Neural progenitor cell (in vitro differentiated cells): ENCODE measurements around the gene AGXT. TPM values are rescaled to one million over a fixed set of nuclear protein-coding genes. Genes with fewer than 3 reads are reported as not detected.
"Not testable (repeated sequence)": the region's sequence is repeated elsewhere in the genome, so short reads cannot be mapped to it uniquely, and the experiment has no call there.

Source experiments
- DNase-seq: peaks from one replicate; pipeline ENCODE4 v3.0.0-alpha.2; 2016; ENCODE audit warnings: low spot score
- H2AFZ ChIP-seq: fragments of 200-600 bp; sonication (generic); replicated peaks from 2 replicates; pipeline ENCODE4 v1.6.1; 2016; ENCODE audit warnings: antibody characterized with exemption
- H3F3A ChIP-seq: fragments of 200-600 bp; sonication (generic); 2 replicates; pipeline ENCODE4 v1.6.1; 2016; ENCODE audit warnings: antibody characterized with exemption, low read depth
- H3K27ac ChIP-seq: fragments of 200-600 bp; sonication (generic); 2 replicates; pipeline ENCODE4 v1.5.1; 2016; ENCODE audit warnings: mild to moderate bottlenecking
- H3K27me3 ChIP-seq: fragments of 200-600 bp; sonication (generic); 2 replicates; pipeline ENCODE4 v1.6.1; 2016; ENCODE audit warnings: mild to moderate bottlenecking, moderate library complexity
- H3K36me3 ChIP-seq: fragments of 200-600 bp; sonication (generic); 2 replicates; pipeline ENCODE4 v1.5.1; 2016
- H3K4me1 ChIP-seq: fragments of 200-600 bp; sonication (generic); 2 replicates; pipeline ENCODE4 v1.6.1; 2016; ENCODE audit warnings: mixed run types
- H3K4me2 ChIP-seq: fragments of 200-600 bp; sonication (generic); 2 replicates; pipeline ENCODE4 v1.6.1; 2016
- H3K4me3 ChIP-seq: fragments of 200-600 bp; sonication (generic); 2 replicates; pipeline ENCODE4 v1.5.1; 2016
- H3K79me2 ChIP-seq: fragments of 200-600 bp; sonication (generic); 2 replicates; pipeline ENCODE4 v1.6.1; 2016; ENCODE audit warnings: low read depth
- H3K9ac ChIP-seq: fragments of 200-600 bp; sonication (generic); 2 replicates; pipeline ENCODE4 v1.6.1; 2016
- H3K9me3 ChIP-seq: fragments of 200-600 bp; sonication (generic); 2 replicates; pipeline ENCODE4 v1.5.1; 2016; ENCODE audit warnings: low read depth
- H4K20me1 ChIP-seq: fragments of 200-600 bp; sonication (generic); 2 replicates; pipeline ENCODE4 v1.6.1; 2016; ENCODE audit warnings: low read depth
- H3K27ac Mint-ChIP-seq: 3 replicates; pipeline ENCODE4 v1.8.0; 2021; ENCODE audit warnings: mixed read lengths
- H3K27me3 Mint-ChIP-seq: 2 replicates; pipeline ENCODE4 v1.8.0; 2022; ENCODE audit warnings: low read depth, mild to moderate bottlenecking, inconsistent platforms, moderate library complexity, mixed read lengths; ENCODE audit not compliant: insufficient read depth
- H3K36me3 Mint-ChIP-seq: 3 replicates; pipeline ENCODE4 v1.8.0; 2021; ENCODE audit warnings: mixed read lengths
- H3K4me1 Mint-ChIP-seq: 3 replicates; pipeline ENCODE4 v1.8.0; 2021; ENCODE audit warnings: mixed read lengths
- H3K4me3 Mint-ChIP-seq: 3 replicates; pipeline ENCODE4 v1.8.0; 2021; ENCODE audit warnings: mild to moderate bottlenecking, moderate library complexity, mixed read lengths
- H3K9me3 Mint-ChIP-seq: 3 replicates; pipeline ENCODE4 v1.8.0; 2020; ENCODE audit warnings: mixed read lengths
- CTCF ChIP-seq: fragments of 200-600 bp; sonication (generic); IDR thresholded peaks from 2 replicates; pipeline ENCODE4 v1.5.1; 2017; ENCODE audit warnings: antibody characterized with exemption, mild to moderate bottlenecking
- EZH2 ChIP-seq: fragments of 200-600 bp; sonication (generic); IDR thresholded peaks from 2 replicates; pipeline ENCODE4 v1.6.1; 2017; ENCODE audit warnings: antibody characterized with exemption, mild to moderate bottlenecking, moderate library complexity
- EZH2phosphoT487 ChIP-seq: fragments of 200-600 bp; sonication (generic); IDR thresholded peaks from 2 replicates; pipeline ENCODE4 v1.6.1; 2017; ENCODE audit warnings: antibody characterized with exemption
- total RNA-seq: library from RNA; depleted of rRNA; stranded (reverse); fragments of >200 nt; gene quantifications from 2 replicates; pipeline ENCODE4 v1.2.3, GENCODE V29; 2015; ENCODE audit warnings: low replicate concordance

Gene AGXT
- total RNA-seq, 1 donor from 2014 or later = not detected

DNA sequence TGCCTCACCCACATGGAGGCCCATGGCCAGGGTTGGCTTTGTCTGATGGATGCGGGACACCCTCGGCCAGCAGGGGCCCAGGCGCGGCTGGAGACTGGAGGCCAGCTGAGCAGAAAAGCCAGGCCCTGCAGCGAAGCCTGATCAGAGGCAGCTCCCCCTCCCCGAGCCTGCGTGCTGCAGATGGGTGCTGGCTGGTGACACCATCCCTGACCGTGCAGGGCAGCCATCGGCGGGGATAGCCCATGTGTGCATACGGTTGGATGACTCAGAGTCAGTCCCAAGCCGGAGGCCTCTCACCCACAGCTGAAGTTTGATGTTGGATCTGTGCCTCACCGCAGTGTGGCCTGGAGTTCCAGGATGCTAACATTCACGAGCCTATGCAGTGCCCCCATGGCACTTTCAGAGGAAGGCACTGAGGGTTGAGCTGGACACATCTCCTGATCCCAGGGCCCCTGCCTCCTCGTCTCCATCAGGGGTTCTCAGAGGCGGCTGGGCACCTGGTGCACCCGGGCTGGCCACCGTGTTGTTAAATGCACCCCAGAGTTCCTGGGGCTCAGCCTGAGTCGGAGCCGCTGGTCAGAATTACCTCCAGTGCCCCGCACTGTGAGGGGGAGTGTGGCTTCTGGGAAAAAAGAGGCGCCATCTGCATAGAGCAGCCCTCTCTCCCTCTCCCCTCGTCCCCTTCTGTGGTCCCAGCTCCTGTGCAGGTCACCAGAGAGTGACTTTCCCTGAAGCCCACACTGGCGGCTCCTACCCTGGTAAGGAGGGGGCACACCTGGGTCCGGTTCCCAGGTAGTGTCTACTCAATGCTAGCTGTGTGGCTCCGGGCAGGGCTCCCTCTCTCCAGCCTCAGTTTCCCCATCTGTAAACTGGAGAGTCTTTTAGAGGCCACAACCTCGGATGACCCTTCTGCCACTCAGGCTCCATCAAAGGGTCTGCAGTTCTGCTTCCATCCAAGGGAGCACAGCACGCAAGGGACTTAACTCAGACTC, 29.2 kb upstream of the AGXT start:
- Histone ChIP-seq H3K36me3 (no peaks in the 10 kb centered on the region), H4K20me1 (no peaks in the 10 kb centered on the region), H3K9me3 (no peaks in the 10 kb centered on the region), H3K9ac (no peak overlapping the region), H3K4me1 (no peaks in the 10 kb centered on the region), H3K4me3 (no peak overlapping the region), H3K79me2 (no peaks in the 10 kb centered on the region), H3F3A (peaks cover 6% of the 10 kb centered on the region), H3K27ac (no peak overlapping the region), H2AFZ (no peak overlapping the region), H3K27me3 (no peaks in the 10 kb centered on the region), H3K4me2 (no peak overlapping the region)
- no peak for DNase-seq
- Mint-ChIP-seq H3K36me3 (no peaks in the 10 kb centered on the region), H3K4me3 (no peak overlapping the region), H3K9me3 (no peaks in the 10 kb centered on the region), H3K27ac (no peak overlapping the region), H3K4me1 (peaks cover 19% of the 10 kb centered on the region), H3K27me3 (peaks cover 20% of the 10 kb centered on the region)
- TF ChIP-seq EZH2 (no peak), EZH2phosphoT487 (no peak), CTCF (no peak)

DNA sequence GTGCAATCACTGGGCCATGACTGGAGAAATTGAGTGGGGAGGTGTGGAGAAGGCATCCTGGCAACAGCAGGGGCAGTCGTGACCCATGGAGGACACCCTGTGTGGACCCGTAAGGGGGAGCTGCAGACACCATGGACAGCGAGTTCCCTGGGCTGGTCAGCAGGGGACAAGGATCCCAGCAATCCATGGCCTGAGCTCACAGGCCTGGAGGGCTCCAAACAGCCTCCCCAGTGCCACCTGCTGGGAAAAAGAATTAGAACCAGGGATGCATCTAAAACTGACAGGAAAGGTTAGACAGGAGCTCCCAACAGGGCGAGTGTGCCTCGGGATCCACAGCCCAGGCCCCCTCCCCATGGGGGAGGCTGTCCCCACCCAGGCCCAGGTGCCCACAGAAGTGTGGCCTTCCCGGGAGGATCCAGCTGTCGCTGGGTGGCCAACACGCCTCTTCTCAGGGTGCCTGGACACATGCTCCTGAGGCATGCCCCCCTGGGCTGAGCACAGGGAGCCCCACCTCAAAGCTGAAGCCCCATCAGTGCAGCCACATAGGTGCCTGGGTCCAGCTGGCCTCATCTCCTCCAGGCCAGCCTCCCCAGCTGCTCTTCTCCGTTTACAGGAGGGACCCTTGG, 28.1 kb upstream of the AGXT start:
- H3K27ac ChIP-seq = no peak overlapping the region
- H3K4me1 Mint-ChIP-seq = peaks cover 11% of the 10 kb centered on the region
- H3K36me3 Mint-ChIP-seq = no peaks in the 10 kb centered on the region
- H3K27ac Mint-ChIP-seq = no peak overlapping the region
- H2AFZ ChIP-seq = no peak overlapping the region
- peak; percentile 81 for DNase-seq
- peaks cover 6% of the 10 kb centered on the region for H3F3A ChIP-seq
- TF ChIP-seq EZH2 (no peak), CTCF (peak; percentile 54)
- H3K79me2 ChIP-seq = no peaks in the 10 kb centered on the region
- H3K36me3 ChIP-seq = no peaks in the 10 kb centered on the region
- H3K27me3 ChIP-seq = no peaks in the 10 kb centered on the region
- H3K4me2 ChIP-seq = no peak overlapping the region
- H3K9me3 Mint-ChIP-seq = peaks cover 2% of the 10 kb centered on the region
- no peak overlapping the region for H3K4me3 ChIP-seq
- H3K4me3 Mint-ChIP-seq = no peak overlapping the region
- H3K9me3 ChIP-seq = no peaks in the 10 kb centered on the region
- no peaks in the 10 kb centered on the region for H4K20me1 ChIP-seq
- peaks cover 18% of the 10 kb centered on the region for H3K27me3 Mint-ChIP-seq
- no peak overlapping the region for H3K9ac ChIP-seq
- H3K4me1 ChIP-seq = no peaks in the 10 kb centered on the region

DNA sequence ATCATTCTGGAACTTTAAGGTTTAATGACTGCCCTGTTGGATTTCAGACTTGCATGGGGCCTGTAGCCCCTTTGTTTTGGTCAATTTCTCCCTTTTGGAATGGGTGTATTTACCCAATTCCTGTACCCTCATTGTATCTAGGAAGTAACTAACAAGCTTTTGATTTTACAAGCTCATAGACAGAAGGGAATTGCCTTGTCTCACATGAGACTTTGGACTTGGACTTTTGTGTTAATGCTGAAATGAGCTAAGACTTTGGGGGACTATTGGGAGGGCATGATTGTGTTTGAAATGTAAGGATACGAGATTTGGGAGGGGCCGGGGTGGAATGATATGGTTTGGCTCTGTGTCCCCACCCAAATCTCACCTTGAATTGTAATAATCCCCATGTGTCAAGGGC, 22.3 kb upstream of the AGXT start:
- H3K36me3 ChIP-seq, DNase-seq, H3K4me1 ChIP-seq, H3K4me2 ChIP-seq, H3K27ac ChIP-seq, H3K36me3 Mint-ChIP-seq, H3K27me3 ChIP-seq, H3K4me3 ChIP-seq, H3K79me2 ChIP-seq, H2AFZ ChIP-seq, H3K27ac Mint-ChIP-seq, H3K9ac ChIP-seq, H3K9me3 ChIP-seq, H3K4me3 Mint-ChIP-seq, H4K20me1 ChIP-seq, H3K4me1 Mint-ChIP-seq, H3K9me3 Mint-ChIP-seq: not testable (repeated sequence)
- peaks cover 10% of the 10 kb centered on the region for H3F3A ChIP-seq
- peaks cover 21% of the 10 kb centered on the region for H3K27me3 Mint-ChIP-seq
